IPS-20b (cell line): ENCODE data around the gene AMER2.
"Not testable (repeated sequence)": the region's sequence is repeated elsewhere in the genome, so short reads cannot be mapped to it uniquely, and the experiment has no call there.

Experiments
- H3K27ac ChIP-seq: one replicate; pipeline ENCODE4 v1.5.1; 2013; ENCODE audit warnings: low read length
- H3K27me3 ChIP-seq: 2 replicates; pipeline ENCODE4 v1.6.1; 2013; ENCODE audit warnings: mild to moderate bottlenecking, low read length, inconsistent platforms; ENCODE audit not compliant: insufficient read depth
- H3K36me3 ChIP-seq: 2 replicates; pipeline ENCODE4 v1.6.1; 2013; ENCODE audit warnings: low read depth, mild to moderate bottlenecking, inconsistent platforms, low read length, moderate library complexity; ENCODE audit not compliant: insufficient read depth
- H3K4me1 ChIP-seq: 2 replicates; pipeline ENCODE4 v1.6.1; 2013; ENCODE audit warnings: mild to moderate bottlenecking, control low read depth, inconsistent platforms, low read length, moderate library complexity; ENCODE audit not compliant: insufficient read depth
- H3K4me3 ChIP-seq: 2 replicates; pipeline ENCODE4 v1.5.1; 2013; ENCODE audit warnings: mild to moderate bottlenecking, low read length, inconsistent platforms
- H3K9ac ChIP-seq: 2 replicates; pipeline ENCODE4 v1.6.1; 2013; ENCODE audit warnings: low read depth, mild to moderate bottlenecking, inconsistent platforms, low read length, moderate library complexity
- H3K9me3 ChIP-seq: 2 replicates; pipeline ENCODE4 v1.6.1; 2013; ENCODE audit warnings: mild to moderate bottlenecking, low read depth, low read length, inconsistent platforms; ENCODE audit not compliant: insufficient read depth

The AMER2 gene

GRCh38 chr13:25169951-25170553 is 2.0 kb downstream of the AMER2 start:
- H3K4me1 ChIP-seq: peaks cover 12% of the 10 kb centered on the region; the same call in 1 of the 2 replicates
- H3K36me3 ChIP-seq: no peaks in the 10 kb centered on the region
- no peak overlapping the region for H3K27ac ChIP-seq
- H3K27me3 ChIP-seq: peaks cover 57% of the 10 kb centered on the region
- no peaks in the 10 kb centered on the region for H3K9me3 ChIP-seq
- H3K4me3 ChIP-seq: peak overlapping the region; percentile 62; the same call in 1 of the 2 replicates
- H3K9ac ChIP-seq: no peak overlapping the region; the same call in 1 of the 2 replicates

- Histone ChIP-seq H3K27ac (no peak overlapping the region), H3K4me1 (peaks cover 12% of the 10 kb centered on the region; the same call in 1 of the 2 replicates), H3K4me3 (peak overlapping the region; percentile 62; the same call in 1 of the 2 replicates), H3K9me3 (no peaks in the 10 kb centered on the region), H3K36me3 (no peaks in the 10 kb centered on the region), H3K9ac (no peak overlapping the region), H3K27me3 (peaks cover 57% of the 10 kb centered on the region)
Observed at GRCh38 chr13:25169356-25169755, 2.7 kb downstream of the AMER2 start.

DNA sequence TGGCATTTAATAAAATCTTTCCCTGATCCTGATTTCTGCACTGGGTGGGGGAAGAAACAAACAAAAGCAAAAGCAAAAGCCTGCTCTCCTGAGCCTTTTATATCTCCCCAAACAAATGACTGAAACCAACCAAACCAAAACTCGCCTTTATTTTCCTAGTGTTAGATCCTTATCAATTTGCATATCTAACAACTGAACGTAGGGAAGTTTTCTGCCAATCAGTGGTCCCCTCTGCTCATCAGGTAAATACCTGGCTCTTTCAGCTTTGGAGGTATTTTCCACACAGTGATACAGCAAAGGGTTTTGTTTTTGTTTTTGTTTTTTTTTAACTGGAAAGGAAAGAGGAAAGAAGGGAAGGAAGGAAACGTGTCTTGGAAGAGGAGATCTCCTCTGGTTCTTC is 3.3 kb downstream of the AMER2 start:
- Histone ChIP-seq H3K9me3 (no peaks in the 10 kb centered on the region), H3K4me3 (peak overlapping the region; percentile 25), H3K27me3 (peaks cover 51% of the 10 kb centered on the region), H3K4me1 (peaks cover 10% of the 10 kb centered on the region; the same call in 1 of the 2 replicates), H3K9ac (no peak overlapping the region), H3K27ac (no peak overlapping the region), H3K36me3 (no peaks in the 10 kb centered on the region)

DNA sequence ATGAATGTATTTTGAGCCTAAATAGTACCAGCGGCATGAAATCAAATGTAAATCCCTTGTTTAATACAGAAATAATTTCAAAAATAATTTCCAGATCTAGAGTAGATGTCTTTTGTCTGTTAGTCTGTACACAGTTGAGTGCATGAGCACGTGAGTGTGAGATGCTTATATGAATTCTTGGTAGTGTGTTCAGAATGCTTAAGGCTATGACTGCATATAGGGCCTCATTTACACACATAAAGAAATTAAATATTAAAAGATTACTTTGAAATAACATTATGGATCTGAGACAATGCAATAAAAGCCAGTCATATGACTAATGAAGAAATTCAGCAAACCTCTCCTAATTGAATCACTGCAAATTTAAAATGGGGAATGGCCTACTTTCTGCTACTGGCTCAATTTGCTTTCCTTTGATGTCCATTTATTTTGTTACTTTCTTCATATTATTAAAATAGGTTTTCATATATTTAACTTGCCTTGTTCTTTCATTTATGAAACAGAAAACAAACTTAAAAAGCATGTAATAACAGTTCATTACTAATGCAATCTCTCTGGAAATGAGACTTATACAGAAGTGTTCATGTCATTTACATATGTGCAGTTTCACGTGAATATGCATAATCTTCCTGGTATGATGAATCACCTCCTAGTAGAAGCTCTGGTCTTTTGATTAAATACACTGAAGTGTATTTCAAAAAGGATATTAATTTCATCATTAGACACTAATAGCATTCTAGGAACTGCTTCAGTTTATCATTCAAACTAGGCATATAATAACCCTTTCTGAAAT is 4.5 kb downstream of the AMER2 start:
- no peaks in the 10 kb centered on the region for H3K36me3 ChIP-seq
- H3K9me3 ChIP-seq: no peaks in the 10 kb centered on the region
- H3K4me3 ChIP-seq: no peak overlapping the region; the same call in 1 of the 2 replicates
- H3K9ac ChIP-seq: no peak overlapping the region
- H3K27ac ChIP-seq: no peak overlapping the region
- peaks cover 6% of the 10 kb centered on the region; the same call in 1 of the 2 replicates for H3K4me1 ChIP-seq
- H3K27me3 ChIP-seq: peaks cover 39% of the 10 kb centered on the region

DNA sequence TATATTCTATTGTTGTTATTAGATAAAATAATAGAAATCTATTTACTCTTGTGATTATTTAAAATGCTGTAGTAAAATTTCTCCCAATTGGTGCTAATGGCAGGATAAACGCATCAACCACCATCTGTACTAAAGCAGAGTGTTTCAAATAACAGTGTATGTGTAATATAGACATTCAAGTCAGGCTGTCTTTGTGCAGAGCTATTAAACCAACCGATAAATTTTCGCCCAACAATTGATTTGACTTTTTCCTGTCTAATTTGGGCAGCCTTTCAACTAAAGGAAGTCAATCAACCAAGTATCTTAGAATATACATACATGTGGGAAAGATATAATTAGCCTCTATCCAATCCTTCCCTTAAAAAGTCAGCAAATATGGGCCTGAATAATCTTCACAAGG is 5.8 kb downstream of the AMER2 start:
- Histone ChIP-seq H3K27ac (no peak overlapping the region), H3K36me3 (no peaks in the 10 kb centered on the region), H3K27me3 (peaks cover 27% of the 10 kb centered on the region), H3K9me3 (no peaks in the 10 kb centered on the region), H3K4me1 (peaks cover 6% of the 10 kb centered on the region; the same call in 1 of the 2 replicates), H3K9ac (no peak overlapping the region), H3K4me3 (no peak overlapping the region)

DNA sequence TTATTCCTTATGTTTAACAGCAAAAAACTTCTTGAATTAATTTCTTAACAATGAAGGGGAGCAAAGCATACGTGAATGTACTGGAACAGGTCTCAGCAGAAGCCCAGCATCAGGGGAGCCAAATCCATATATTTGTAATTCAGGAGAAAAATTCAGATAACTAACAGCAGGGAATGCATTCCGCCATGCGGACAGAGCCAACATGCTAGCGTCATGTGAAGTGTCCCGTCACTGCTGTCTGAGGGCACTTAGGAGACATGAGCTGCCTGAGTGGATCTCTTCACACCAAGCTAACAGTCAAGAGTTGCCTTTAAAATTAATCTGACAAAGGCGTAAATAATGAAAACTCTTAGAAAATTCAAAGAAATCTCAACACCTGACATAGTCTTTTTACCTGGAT is 6.4 kb downstream of the AMER2 start:
- no peaks in the 10 kb centered on the region for H3K9me3 ChIP-seq
- peaks cover 20% of the 10 kb centered on the region for H3K27me3 ChIP-seq
- H3K4me3 ChIP-seq: no peak overlapping the region
- no peak overlapping the region for H3K27ac ChIP-seq
- H3K36me3 ChIP-seq: no peaks in the 10 kb centered on the region
- H3K9ac ChIP-seq: peak overlapping the region; percentile 40; the same call in 1 of the 2 replicates
- peaks cover 6% of the 10 kb centered on the region; the same call in 1 of the 2 replicates for H3K4me1 ChIP-seq

GRCh38 chr13:25165163-25165562 is 6.9 kb downstream of the AMER2 start:
- peak overlapping the region; percentile 40; the same call in 1 of the 2 replicates for H3K9ac ChIP-seq
- H3K27ac ChIP-seq: not testable (repeated sequence)

DNA sequence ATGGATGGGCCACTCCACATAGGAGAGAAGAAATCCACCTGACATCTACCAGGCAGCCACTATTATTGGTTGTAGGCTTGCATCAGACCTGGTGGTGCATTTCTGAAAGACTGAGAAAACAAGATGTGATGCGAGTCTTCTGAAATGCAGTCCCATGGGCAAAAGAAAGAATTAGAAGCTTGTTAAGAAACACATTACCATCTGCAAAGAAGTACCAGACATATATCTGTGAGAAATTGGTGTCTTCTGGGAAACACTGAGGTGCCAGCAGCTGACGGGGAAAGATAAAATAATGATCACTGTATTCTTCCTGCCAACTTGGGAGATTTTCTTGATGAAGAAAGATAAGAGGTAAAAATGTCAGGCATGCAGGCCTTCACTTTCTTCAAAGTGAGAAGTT is 14.4 kb downstream of the AMER2 start:
- Histone ChIP-seq H3K4me3 (no peak overlapping the region), H3K9ac (no peak overlapping the region), H3K27me3 (no peaks in the 10 kb centered on the region), H3K36me3 (no peaks in the 10 kb centered on the region), H3K9me3 (no peaks in the 10 kb centered on the region), H3K4me1 (peaks cover 17% of the 10 kb centered on the region), H3K27ac (no peak overlapping the region)

More at GRCh38 chr13:25165163-25165562, 6.9 kb downstream of the AMER2 start:
- H3K4me1 ChIP-seq, H3K9me3 ChIP-seq, H3K36me3 ChIP-seq, H3K4me3 ChIP-seq: not testable (repeated sequence)
- H3K27me3 ChIP-seq: peaks cover 15% of the 10 kb centered on the region

- Histone ChIP-seq H3K9me3 (no peaks in the 10 kb centered on the region), H3K36me3 (no peaks in the 10 kb centered on the region), H3K9ac (no peak overlapping the region), H3K27me3 (no peaks in the 10 kb centered on the region), H3K4me3 (peak overlapping the region; percentile 28), H3K27ac (peak overlapping the region; percentile 12), H3K4me1 (peaks cover 26% of the 10 kb centered on the region)
Observed at GRCh38 chr13:25153736-25154135, 18.4 kb downstream of the AMER2 start.

GRCh38 chr13:25151626-25152195 is 20.4 kb downstream of the AMER2 start:
- peaks cover 26% of the 10 kb centered on the region for H3K4me1 ChIP-seq
- H3K9me3 ChIP-seq: no peaks in the 10 kb centered on the region
- no peak overlapping the region for H3K9ac ChIP-seq
- H3K36me3 ChIP-seq: no peaks in the 10 kb centered on the region
- H3K27me3 ChIP-seq: no peaks in the 10 kb centered on the region
- no peak overlapping the region for H3K27ac ChIP-seq
- no peak overlapping the region for H3K4me3 ChIP-seq

DNA sequence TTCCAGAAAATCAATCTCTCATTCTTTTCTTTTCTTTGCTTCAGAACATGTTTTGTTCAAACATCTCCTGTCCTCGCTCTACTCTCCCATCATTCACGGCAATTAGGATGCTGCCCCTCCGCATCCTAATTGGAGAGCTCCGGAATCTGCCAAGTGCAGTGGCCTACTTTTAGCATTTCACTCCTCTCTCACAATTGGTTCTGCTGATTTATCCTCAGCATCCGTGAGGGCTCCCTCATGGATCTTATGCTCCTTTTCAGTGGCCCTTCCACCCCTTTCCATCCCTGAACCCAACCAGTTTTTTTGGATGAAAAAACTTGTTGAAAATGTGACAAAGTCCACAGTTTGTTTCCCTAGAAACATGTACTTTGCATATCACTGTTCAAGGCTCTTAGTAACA is 22.4 kb downstream of the AMER2 start:
- Histone ChIP-seq H3K4me3 (no peak overlapping the region), H3K9me3 (no peaks in the 10 kb centered on the region), H3K4me1 (peaks cover 26% of the 10 kb centered on the region), H3K27ac (no peak overlapping the region), H3K36me3 (no peaks in the 10 kb centered on the region), H3K27me3 (no peaks in the 10 kb centered on the region), H3K9ac (no peak overlapping the region)
